ENCODE measurements around the gene LHFPL2. TPM values are rescaled to one million over a fixed set of nuclear protein-coding genes. Genes with fewer than 3 reads are reported as not detected.
A peak's percentile ranks its signal among the peaks of the same experiment; 100 is the strongest.

Gene LHFPL2
- total and polyA plus RNA-seq, 9 donors = 20.3 to 45.1 (median 27.9) TPM

GRCh38 chr5:78659114-78659513 lies 10.5 kb upstream of the LHFPL2 start:
- no peak for DNase-seq
- Histone ChIP-seq H3K4me3 (no peak overlapping the region), H3K27ac (peak overlapping the region; percentile 47 to 54), H3K27me3 (no peaks in the 10 kb centered on the region), H3K36me3 (no peaks in the 10 kb centered on the region), H3K9me3 (no peaks in the 10 kb centered on the region), H3K4me1 (ENCODE audit: insufficient read depth) (peaks cover 10% of the 10 kb centered on the region)
- intact Hi-C loops (cut with DNase I) = no loop called here
- WGBS, 3 donors = 23 to 37% (median 30%) methylated on average over 3 of the region's 3 CpGs
- TF ChIP-seq POLR2A (IDR thresholded peaks at IDR 0.05) = no peak
- TF ChIP-seq EP300 (IDR thresholded peaks at IDR 0.05) = no peak
- TF ChIP-seq, protein P1, sequence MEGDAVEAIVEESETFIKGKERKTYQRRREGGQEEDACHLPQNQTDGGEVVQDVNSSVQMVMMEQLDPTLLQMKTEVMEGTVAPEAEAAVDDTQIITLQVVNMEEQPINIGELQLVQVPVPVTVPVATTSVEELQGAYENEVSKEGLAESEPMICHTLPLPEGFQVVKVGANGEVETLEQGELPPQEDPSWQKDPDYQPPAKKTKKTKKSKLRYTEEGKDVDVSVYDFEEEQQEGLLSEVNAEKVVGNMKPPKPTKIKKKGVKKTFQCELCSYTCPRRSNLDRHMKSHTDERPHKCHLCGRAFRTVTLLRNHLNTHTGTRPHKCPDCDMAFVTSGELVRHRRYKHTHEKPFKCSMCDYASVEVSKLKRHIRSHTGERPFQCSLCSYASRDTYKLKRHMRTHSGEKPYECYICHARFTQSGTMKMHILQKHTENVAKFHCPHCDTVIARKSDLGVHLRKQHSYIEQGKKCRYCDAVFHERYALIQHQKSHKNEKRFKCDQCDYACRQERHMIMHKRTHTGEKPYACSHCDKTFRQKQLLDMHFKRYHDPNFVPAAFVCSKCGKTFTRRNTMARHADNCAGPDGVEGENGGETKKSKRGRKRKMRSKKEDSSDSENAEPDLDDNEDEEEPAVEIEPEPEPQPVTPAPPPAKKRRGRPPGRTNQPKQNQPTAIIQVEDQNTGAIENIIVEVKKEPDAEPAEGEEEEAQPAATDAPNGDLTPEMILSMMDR (IDR thresholded peaks at IDR 0.05) = no peak

- no peak for DNase-seq
- no peaks in the 10 kb centered on the region for H3K9me3 ChIP-seq
- peaks cover 10% of the 10 kb centered on the region for H3K4me1 ChIP-seq (ENCODE audit: insufficient read depth)
- WGBS, 3 donors = 88 to 90% (median 90%) methylated on average over 2 of the region's 2 CpGs
- no peak for TF ChIP-seq EP300 (IDR thresholded peaks at IDR 0.05)
- no peak for TF ChIP-seq POLR2A (IDR thresholded peaks at IDR 0.05)
- TF ChIP-seq, protein P1 (IDR thresholded peaks at IDR 0.05) = no peak
- no peak overlapping the region for H3K4me3 ChIP-seq
- H3K27ac ChIP-seq = no peak overlapping the region
- H3K36me3 ChIP-seq = no peaks in the 10 kb centered on the region
- intact Hi-C loops (cut with DNase I) = no loop called here
- H3K27me3 ChIP-seq = no peaks in the 10 kb centered on the region
Measured at GRCh38 chr5:78657201-78657600, 8.6 kb upstream of the LHFPL2 start.

DNA sequence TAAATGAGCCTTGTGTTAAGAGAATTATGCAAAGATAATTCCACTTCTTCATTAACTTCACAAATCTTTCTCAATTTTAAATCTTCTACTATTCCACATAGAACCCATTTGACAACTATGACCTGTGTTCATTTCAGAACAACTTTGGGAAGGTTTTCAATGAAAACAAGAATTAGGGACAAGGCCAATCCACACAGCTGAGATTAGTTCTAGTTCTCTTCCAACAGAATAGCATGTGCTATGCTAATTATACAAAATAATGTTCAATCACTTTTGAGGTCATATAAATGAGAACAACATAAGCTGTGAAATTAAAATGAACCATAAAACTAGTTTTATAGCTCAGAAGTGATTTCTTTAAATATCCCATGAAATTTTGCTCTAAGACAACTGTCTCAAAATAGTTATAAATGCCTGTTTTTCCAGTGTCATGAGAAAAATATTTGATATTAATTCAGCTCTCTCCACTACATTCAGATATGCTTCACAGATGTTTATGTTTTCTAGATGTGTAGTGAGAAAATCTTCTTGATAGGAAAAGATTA lies 7.2 kb upstream of the LHFPL2 start:
- H3K27ac ChIP-seq = no peak overlapping the region
- no peaks in the 10 kb centered on the region for H3K9me3 ChIP-seq
- intact Hi-C loops (cut with DNase I) = no loop called here
- H3K4me1 ChIP-seq (ENCODE audit: insufficient read depth) = peaks cover 10% of the 10 kb centered on the region
- no peaks in the 10 kb centered on the region for H3K36me3 ChIP-seq
- no peak for TF ChIP-seq EP300 (IDR thresholded peaks at IDR 0.05)
- TF ChIP-seq, protein P1 (IDR thresholded peaks at IDR 0.05) = no peak
- TF ChIP-seq POLR2A (IDR thresholded peaks at IDR 0.05) = no peak
- no peak for DNase-seq
- H3K27me3 ChIP-seq = no peaks in the 10 kb centered on the region
- H3K4me3 ChIP-seq = no peak overlapping the region

DNA sequence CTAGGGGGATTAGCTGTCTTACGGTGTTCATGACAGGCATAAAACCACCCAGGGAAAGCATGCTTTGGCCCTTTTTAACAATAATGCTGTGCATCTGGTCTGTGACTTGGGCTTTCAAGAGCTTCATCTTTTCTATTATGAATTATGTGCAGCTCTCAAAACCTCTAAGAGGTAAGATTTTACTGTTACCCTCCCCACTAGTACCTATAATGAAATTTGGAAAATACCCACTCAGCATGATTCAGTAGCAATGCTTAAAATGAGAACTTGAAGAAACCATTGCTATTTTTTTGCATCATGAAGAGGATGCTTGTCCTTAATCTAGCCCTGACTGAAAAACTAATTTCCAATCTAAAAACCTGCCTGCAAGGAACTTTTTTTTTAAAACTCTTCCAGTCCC lies 5.8 kb upstream of the LHFPL2 start:
- H3K4me3 ChIP-seq = no peak overlapping the region
- H3K9me3 ChIP-seq = no peaks in the 10 kb centered on the region
- no peak for TF ChIP-seq POLR2A (IDR thresholded peaks at IDR 0.05)
- no peak for TF ChIP-seq EP300 (IDR thresholded peaks at IDR 0.05)
- TF ChIP-seq, protein P1 (IDR thresholded peaks at IDR 0.05) = no peak

More for the DNA sequence above, 5.8 kb upstream of the LHFPL2 start:
- H3K27me3 ChIP-seq = no peaks in the 10 kb centered on the region
- intact Hi-C loops (cut with DNase I) = no loop called here
- no peak overlapping the region for H3K27ac ChIP-seq
- no peaks in the 10 kb centered on the region for H3K36me3 ChIP-seq
- DNase-seq = no peak
- H3K4me1 ChIP-seq (ENCODE audit: insufficient read depth) = peaks cover 14% of the 10 kb centered on the region
- 93 to 95% (median 93%) methylated on average over 1 of the region's 1 CpG for WGBS, 3 donors
